ENCODE measurements around the gene UCN2. TPM values are rescaled to one million over a fixed set of nuclear protein-coding genes. Genes with fewer than 3 reads are reported as not detected.
"Not testable (repeated sequence)": the region's sequence is repeated elsewhere in the genome, so short reads cannot be mapped to it uniquely, and the experiment has no call there.

The UCN2 gene
- total RNA-seq, 6 experiments from 2014 or later = 4.3 to 6.4 (median 5.0) TPM

DNA sequence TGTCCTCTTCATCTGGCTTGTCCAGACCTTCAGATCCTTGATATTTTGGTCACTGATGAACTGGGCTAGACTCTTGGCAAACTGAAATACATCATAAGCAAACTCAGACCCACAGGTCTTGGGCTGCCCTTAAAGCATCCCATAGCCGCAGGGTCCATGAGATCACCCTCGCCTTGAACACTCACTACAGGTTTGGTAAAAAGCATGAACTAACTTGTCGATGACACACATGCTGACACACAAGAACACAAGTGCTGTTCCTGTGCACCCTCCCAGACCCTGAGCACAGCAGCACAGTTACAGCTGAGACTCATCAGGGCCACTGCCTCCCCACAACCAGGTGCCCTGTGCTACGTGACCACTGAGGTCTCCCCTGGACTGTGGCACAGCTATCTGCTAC lies 28.0 kb downstream of the UCN2 start:
- Mint-ChIP-seq H3K4me3 (no peak overlapping the region), H3K36me3 (ENCODE audit: low read depth) (0 out of 2 replicates have a peak, but pooled peaks cover 4% of the 10 kb centered on the region), H3K4me1 (ENCODE audit: low read depth) (no peaks in the 10 kb centered on the region), H3K9me3 (no peaks in the 10 kb centered on the region), H3K27me3 (ENCODE audit: insufficient read depth) (no peaks in the 10 kb centered on the region), H3K27ac (no peak overlapping the region)
- TF ChIP-seq, protein P1, sequence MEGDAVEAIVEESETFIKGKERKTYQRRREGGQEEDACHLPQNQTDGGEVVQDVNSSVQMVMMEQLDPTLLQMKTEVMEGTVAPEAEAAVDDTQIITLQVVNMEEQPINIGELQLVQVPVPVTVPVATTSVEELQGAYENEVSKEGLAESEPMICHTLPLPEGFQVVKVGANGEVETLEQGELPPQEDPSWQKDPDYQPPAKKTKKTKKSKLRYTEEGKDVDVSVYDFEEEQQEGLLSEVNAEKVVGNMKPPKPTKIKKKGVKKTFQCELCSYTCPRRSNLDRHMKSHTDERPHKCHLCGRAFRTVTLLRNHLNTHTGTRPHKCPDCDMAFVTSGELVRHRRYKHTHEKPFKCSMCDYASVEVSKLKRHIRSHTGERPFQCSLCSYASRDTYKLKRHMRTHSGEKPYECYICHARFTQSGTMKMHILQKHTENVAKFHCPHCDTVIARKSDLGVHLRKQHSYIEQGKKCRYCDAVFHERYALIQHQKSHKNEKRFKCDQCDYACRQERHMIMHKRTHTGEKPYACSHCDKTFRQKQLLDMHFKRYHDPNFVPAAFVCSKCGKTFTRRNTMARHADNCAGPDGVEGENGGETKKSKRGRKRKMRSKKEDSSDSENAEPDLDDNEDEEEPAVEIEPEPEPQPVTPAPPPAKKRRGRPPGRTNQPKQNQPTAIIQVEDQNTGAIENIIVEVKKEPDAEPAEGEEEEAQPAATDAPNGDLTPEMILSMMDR (IDR thresholded peaks at IDR 0.05) = no peak
- DNase-seq = no peak

DNA sequence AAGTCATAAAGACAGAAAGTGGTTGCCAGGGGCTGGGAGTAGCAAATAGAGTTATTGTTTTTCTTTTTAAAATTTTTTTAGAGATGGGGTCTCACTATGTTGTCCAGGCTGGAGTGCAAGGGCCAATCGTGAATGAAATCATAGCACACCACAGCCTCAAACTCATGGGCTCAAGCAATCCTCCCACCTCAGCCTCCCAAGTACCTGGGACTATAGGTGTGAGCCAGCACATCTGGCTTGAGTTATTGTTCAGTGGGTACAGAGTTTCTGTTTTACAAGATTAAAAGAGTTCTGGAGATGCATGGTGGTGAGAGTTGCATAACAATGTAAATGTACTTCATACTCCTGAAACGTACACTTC lies 30.6 kb downstream of the UCN2 start:
- no peaks in the 10 kb centered on the region for H3K4me1 Mint-ChIP-seq (ENCODE audit: low read depth)
- no peak overlapping the region for H3K4me3 Mint-ChIP-seq
- no peaks in the 10 kb centered on the region for H3K27me3 Mint-ChIP-seq (ENCODE audit: insufficient read depth)
- H3K27ac Mint-ChIP-seq = no peak overlapping the region
- H3K9me3 Mint-ChIP-seq = no peaks in the 10 kb centered on the region
- TF ChIP-seq, protein P1 (IDR thresholded peaks at IDR 0.05) = no peak
- no peak for DNase-seq
- H3K36me3 Mint-ChIP-seq (ENCODE audit: low read depth) = peaks cover 4% of the 10 kb centered on the region; the same call in 1 of the 2 replicates

DNA sequence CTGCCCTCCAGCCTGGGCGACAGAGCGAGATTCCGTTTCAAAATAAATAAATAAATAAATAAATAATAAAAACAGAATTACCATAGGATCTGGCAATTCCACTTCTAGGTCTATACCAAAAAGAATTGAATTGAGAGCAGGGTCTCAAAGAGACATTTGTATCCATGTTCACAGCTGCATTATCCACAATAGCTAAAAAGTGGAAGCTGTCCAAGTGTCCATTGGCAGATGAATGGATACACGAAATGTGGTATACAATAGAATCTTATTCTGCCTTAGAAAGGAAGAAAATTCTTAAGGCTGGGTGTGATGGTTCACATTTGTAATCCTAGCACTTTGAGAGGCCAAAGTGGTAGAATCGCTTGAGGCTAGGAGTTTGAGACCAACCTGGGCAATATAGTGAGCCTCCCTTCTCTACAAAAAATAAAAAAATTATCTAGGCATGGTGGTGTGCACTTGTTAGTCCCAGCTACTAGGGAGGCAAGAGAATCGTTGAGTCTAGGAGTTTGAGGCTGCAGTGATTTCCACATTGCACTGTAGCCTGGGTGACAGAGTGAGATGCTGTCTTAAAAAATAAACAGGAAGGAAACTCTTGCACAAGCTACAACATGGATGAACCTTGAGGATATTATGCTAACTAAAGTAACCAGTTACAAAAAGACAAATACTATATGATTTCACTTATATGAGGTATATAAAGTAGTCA lies 31.2 kb downstream of the UCN2 start:
- Mint-ChIP-seq H3K27ac (no peak overlapping the region), H3K36me3 (ENCODE audit: low read depth) (peaks cover 6% of the 10 kb centered on the region), H3K4me1 (ENCODE audit: low read depth) (no peaks in the 10 kb centered on the region), H3K9me3 (no peaks in the 10 kb centered on the region), H3K27me3 (ENCODE audit: insufficient read depth) (no peaks in the 10 kb centered on the region), H3K4me3 (no peak overlapping the region)
- TF ChIP-seq, protein P1 (IDR thresholded peaks at IDR 0.05) = no peak
- DNase-seq = no peak

DNA sequence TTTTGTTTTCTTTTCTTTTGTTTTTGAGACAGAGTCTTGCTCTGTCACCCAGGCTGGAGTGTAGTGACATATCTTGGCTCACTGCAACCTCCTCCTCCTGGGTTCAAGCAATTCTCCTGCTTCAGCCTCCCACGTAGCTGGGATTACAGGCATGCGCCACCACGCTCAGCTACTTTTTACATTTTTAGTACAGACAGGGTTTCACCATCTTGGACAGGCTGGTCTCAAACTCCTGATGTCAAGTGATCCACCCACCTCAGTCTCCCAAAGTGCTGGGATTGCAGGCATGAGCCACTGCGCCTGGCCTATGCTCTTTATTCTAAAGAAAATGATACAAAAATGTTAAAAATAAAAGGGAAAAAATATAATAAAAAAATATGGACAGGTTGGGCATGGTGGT lies 32.9 kb downstream of the UCN2 start:
- H3K4me1 Mint-ChIP-seq (ENCODE audit: low read depth); H3K27ac Mint-ChIP-seq; H3K4me3 Mint-ChIP-seq; H3K27me3 Mint-ChIP-seq (ENCODE audit: insufficient read depth); H3K9me3 Mint-ChIP-seq; DNase-seq: not testable (repeated sequence)
- H3K36me3 Mint-ChIP-seq (ENCODE audit: low read depth) = peaks cover 14% of the 10 kb centered on the region

DNA sequence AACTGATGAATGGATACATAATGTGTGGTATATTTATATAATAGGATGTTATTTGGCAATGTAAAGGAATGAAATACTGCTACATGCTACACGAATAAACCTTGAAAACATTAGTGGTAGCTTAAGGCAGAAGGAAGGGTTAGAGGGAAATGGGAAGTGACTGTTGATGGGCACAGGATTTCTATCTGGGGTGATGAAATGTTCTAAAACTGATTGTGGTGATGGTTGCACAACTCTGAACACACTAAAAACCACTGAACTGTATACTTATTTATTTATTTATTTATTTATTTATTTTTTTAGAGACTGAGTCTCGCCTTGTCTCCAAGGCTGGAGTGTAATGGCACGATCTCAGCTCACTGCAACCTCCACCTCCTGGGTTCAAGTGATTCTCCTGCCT lies 34.8 kb downstream of the UCN2 start:
- TF ChIP-seq, protein P1 (IDR thresholded peaks at IDR 0.05) = no peak
- DNase-seq = no peak
- H3K4me3 Mint-ChIP-seq = no peak overlapping the region
- H3K9me3 Mint-ChIP-seq = no peaks in the 10 kb centered on the region
- H3K36me3 Mint-ChIP-seq (ENCODE audit: low read depth) = peaks cover 10% of the 10 kb centered on the region
- H3K27ac Mint-ChIP-seq = no peak overlapping the region
- H3K27me3 Mint-ChIP-seq (ENCODE audit: insufficient read depth) = no peaks in the 10 kb centered on the region
- no peaks in the 10 kb centered on the region for H3K4me1 Mint-ChIP-seq (ENCODE audit: low read depth)

DNA sequence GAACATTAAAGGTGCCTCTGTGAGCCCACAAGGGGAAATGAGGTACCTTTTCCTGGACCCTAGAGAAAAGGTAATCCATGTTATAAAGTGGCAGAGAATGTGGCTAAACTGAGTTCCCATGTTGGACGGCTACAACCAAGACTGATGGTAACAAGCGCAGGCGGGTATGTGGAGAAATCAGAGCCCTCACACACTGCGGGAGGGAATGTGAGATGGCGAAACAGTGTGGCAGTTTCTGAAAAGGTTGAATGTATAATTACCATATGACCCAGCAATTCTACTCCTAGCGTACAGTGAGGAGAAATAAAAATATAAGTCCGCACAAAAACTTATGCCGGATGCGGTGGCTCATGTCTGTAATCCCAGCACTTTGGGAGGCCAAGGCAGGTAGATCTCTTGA lies 35.5 kb downstream of the UCN2 start:
- H3K4me1 Mint-ChIP-seq (ENCODE audit: low read depth) = no peaks in the 10 kb centered on the region
- DNase-seq = no peak
- H3K27me3 Mint-ChIP-seq (ENCODE audit: insufficient read depth) = no peaks in the 10 kb centered on the region
- no peak overlapping the region for H3K4me3 Mint-ChIP-seq
- peaks cover 9% of the 10 kb centered on the region for H3K36me3 Mint-ChIP-seq (ENCODE audit: low read depth)
- H3K27ac Mint-ChIP-seq = no peak overlapping the region
- TF ChIP-seq, protein P1 (IDR thresholded peaks at IDR 0.05) = no peak
- no peaks in the 10 kb centered on the region for H3K9me3 Mint-ChIP-seq
